GM23338 (cell line): ENCODE results near the gene RARRES2.

ENCODE experiments used
- CREB1 ChIP-seq: fragments of 250-450 bp; sonication (Bioruptor Pico); IDR thresholded peaks from 2 replicates; pipeline ENCODE4 v1.5.0; 2020; ENCODE audit warnings: low read depth, mild to moderate bottlenecking, moderate library complexity
- CTCF ChIP-seq, 2 experiments: fragments of 200-600 bp in 1 of 2; sonication (generic) in 1 of 2; conservative IDR thresholded peaks; 2 replicates each; pipeline versions ENCODE4 v1.5.1 to v1.6.1; 2016 to 2017; ENCODE audit warnings: antibody characterized with exemption in 2 of 2, low read depth in 2 of 2, mild to moderate bottlenecking in 2 of 2, moderate library complexity in 1 of 2
- ETS1 ChIP-seq: IDR thresholded peaks from 2 replicates; pipeline ENCODE4 v1.6.1; 2016; ENCODE audit warnings: antibody characterized with exemption
- EZH2 ChIP-seq: fragments of 200-600 bp; sonication (generic); IDR thresholded peaks from one replicate; pipeline ENCODE4 v1.8.0; 2017; ENCODE audit warnings: antibody characterized with exemption, mild to moderate bottlenecking, low read depth; ENCODE audit not compliant: unreplicated experiment
- EZH2phosphoT487 ChIP-seq: fragments of 200-600 bp; sonication (generic); IDR thresholded peaks from one replicate; pipeline ENCODE4 v1.8.1; 2018; ENCODE audit warnings: antibody characterized with exemption; ENCODE audit not compliant: unreplicated experiment
- JUNB ChIP-seq: IDR thresholded peaks from one replicate; pipeline ENCODE4 v1.6.1; 2016; ENCODE audit warnings: antibody characterized with exemption; ENCODE audit not compliant: unreplicated experiment
- POLR2AphosphoS5 ChIP-seq: IDR thresholded peaks from 2 replicates; pipeline ENCODE4 v1.6.1; 2016; ENCODE audit warnings: antibody characterized with exemption, low read depth
- REST ChIP-seq: IDR thresholded peaks from one replicate; pipeline ENCODE4 v1.6.1; 2018; ENCODE audit warnings: antibody characterized with exemption; ENCODE audit not compliant: unreplicated experiment
- STAT1 ChIP-seq: IDR thresholded peaks from one replicate; pipeline ENCODE4 v1.6.1; 2016; ENCODE audit warnings: antibody characterized with exemption; ENCODE audit not compliant: unreplicated experiment
- ZNF114 ChIP-seq: fragments of 250-450 bp; sonication (Bioruptor Pico); IDR thresholded peaks from 2 replicates; pipeline ENCODE4 v1.5.0; 2020; ENCODE audit warnings: mild to moderate bottlenecking, moderate library complexity
- ZNF331 ChIP-seq: fragments of 250-450 bp; sonication (Bioruptor Pico); IDR thresholded peaks from 2 replicates; pipeline ENCODE4 v1.5.0; 2020; ENCODE audit warnings: low read depth, mild to moderate bottlenecking, moderate library complexity

GRCh38 chr7:150317748-150318444 is 23.5 kb downstream of the RARRES2 start:
- TF ChIP-seq CTCF (conservative IDR thresholded peaks at IDR 0.05; ENCODE audit: low read depth in 2 of 2) (no peak), REST (no peak), CREB1 (CRISPR knock-in tag) (no peak), EZH2 (no peak), STAT1 (no peak), JUNB (no peak), POLR2AphosphoS5 (no peak), ZNF331 (no peak), EZH2phosphoT487 (no peak), ETS1 (no peak), ZNF114 (no peak)
